Thyroid gland (tissue), 4 donors: ENCODE measurements around the gene PARD3. TPM values are rescaled to one million over a fixed set of nuclear protein-coding genes. Genes with fewer than 3 reads are reported as not detected.

Experiments
- DNase-seq, 2 donors: peaks; one replicate each; pipeline ENCODE4 v3.0.0-alpha.2; 2019
- H3K27ac ChIP-seq, 3 donors: fragments of 200-600 bp; sonication (generic); 1 replicate in 2 of 3; 2 replicates in 1 of 3; pipeline ENCODE4 v1.5.1; 2016 to 2019; ENCODE audit warnings: mild to moderate bottlenecking in 1 of 3, moderate library complexity in 1 of 3
- H3K27me3 ChIP-seq: fragments of 200-600 bp; sonication (generic); one replicate; pipeline ENCODE4 v1.5.1; 2019
- H3K36me3 ChIP-seq, 2 donors: fragments of 200-600 bp; sonication (generic); one replicate each; pipeline ENCODE4 v1.5.1; 2016 to 2019
- H3K4me1 ChIP-seq, 2 donors: fragments of 200-600 bp; sonication (generic); one replicate each; pipeline ENCODE4 v1.5.1; 2017 to 2019
- H3K4me3 ChIP-seq, 3 donors: fragments of 200-600 bp; sonication (generic); replicated peaks in 1 of 3; 1 replicate in 2 of 3; 2 replicates in 1 of 3; pipeline ENCODE4 v1.5.1; 2016; ENCODE audit warnings: mild to moderate bottlenecking in 1 of 3
- H3K9me3 ChIP-seq: fragments of 200-600 bp; sonication (generic); one replicate; pipeline ENCODE4 v1.5.1; 2017
- CTCF ChIP-seq, 6 experiments: fragments of 200-600 bp in 3 of 6; fragments of 450-650 bp in 3 of 6; sonication (generic) in 3 of 6; IDR thresholded peaks; one replicate each; pipeline ENCODE4 v1.5.1; 2016 to 2019; ENCODE audit warnings: antibody characterized with exemption in 6 of 6, mild to moderate bottlenecking in 2 of 6, inconsistent platforms in 1 of 6, moderate library complexity in 1 of 6
- POLR2A ChIP-seq, 2 donors: fragments of 450-650 bp; IDR thresholded peaks; one replicate each; pipeline ENCODE4 v1.6.1; 2017; ENCODE audit warnings: antibody characterized with exemption in 2 of 2, mild to moderate bottlenecking in 2 of 2, moderate library complexity in 1 of 2
- WGBS, 2 donors: methylation state at CpG; one replicate each; pipeline ENCODE4 v1.1.5; 2017; 5-methylcytosine and 5-hydroxymethylcytosine counted together
- intact Hi-C: fragments of 100-400 bp; cut with DNase I; formaldehyde crosslinking; loops from one replicate; pipeline ENCODE4 v1.15.1; 2023
- total RNA-seq, 4 donors: library from RNA; depleted of rRNA; stranded (reverse); fragments of >200 nt; gene quantifications; one replicate each; pipeline ENCODE4 v1.2.3, GENCODE V29; 2016

Gene PARD3
- total RNA-seq, 4 donors from 2014 or later, result 48.6 to 88.4 (median 57.7) TPM

- Histone ChIP-seq H3K4me1 (peaks cover 3 to 6% of the 10 kb centered on the region in 2 donors), H3K9me3 (no peaks in the 10 kb centered on the region), H3K27me3 (no peaks in the 10 kb centered on the region), H3K4me3 (no peak overlapping the region), H3K27ac (no peak overlapping the region), H3K36me3 (no peaks in the 10 kb centered on the region)
- TF ChIP-seq POLR2A (IDR thresholded peaks at IDR 0.05) (no peak), CTCF (IDR thresholded peaks at IDR 0.05) (no peak)
- intact Hi-C loops, result no loop called here
- WGBS, 2 donors, result 96 to 97% methylated on average over 9 of the region's 9 CpGs
- DNase-seq, result no peak
These were observed 726.8 kb downstream of the PARD3 start for GRCh38 chr10:34088208-34088794.

GRCh38 chr10:34087095-34087418, 728.0 kb downstream of the PARD3 start:
- WGBS, 2 donors, result 84 to 87% methylated on average over 3 of the region's 3 CpGs
- Histone ChIP-seq H3K27me3 (no peaks in the 10 kb centered on the region), H3K36me3 (no peaks in the 10 kb centered on the region), H3K4me3 (no peak overlapping the region), H3K9me3 (no peaks in the 10 kb centered on the region), H3K27ac (no peak overlapping the region), H3K4me1 (no peaks in the 10 kb centered on the region)
- TF ChIP-seq POLR2A (IDR thresholded peaks at IDR 0.05), result no peak
- no peak for TF ChIP-seq CTCF (IDR thresholded peaks at IDR 0.05)
- no peak for DNase-seq
- intact Hi-C loops, result no loop called here

GRCh38 chr10:34083567-34083966, 731.5 kb downstream of the PARD3 start:
- DNase-seq, result no peak
- H3K36me3 ChIP-seq, result no peaks in the 10 kb centered on the region
- intact Hi-C loops, result no loop called here
- 95 to 98% methylated on average over 2 of the region's 2 CpGs for WGBS, 2 donors
- H3K4me3 ChIP-seq, result no peak overlapping the region
- no peaks in the 10 kb centered on the region for H3K9me3 ChIP-seq
- TF ChIP-seq CTCF (IDR thresholded peaks at IDR 0.05) (no peak), POLR2A (IDR thresholded peaks at IDR 0.05) (no peak)
- no peaks in the 10 kb centered on the region for H3K4me1 ChIP-seq
- H3K27ac ChIP-seq, result no peak overlapping the region
- H3K27me3 ChIP-seq, result no peaks in the 10 kb centered on the region

- Histone ChIP-seq H3K9me3 (no peaks in the 10 kb centered on the region), H3K27me3 (no peaks in the 10 kb centered on the region), H3K27ac (no peak overlapping the region), H3K36me3 (no peaks in the 10 kb centered on the region), H3K4me1 (no peaks in the 10 kb centered on the region), H3K4me3 (no peak overlapping the region)
- WGBS, 2 donors, result 93 to 94% methylated on average over 11 of the region's 11 CpGs
- intact Hi-C loops, result no loop called here
- DNase-seq, result no peak
- TF ChIP-seq POLR2A (IDR thresholded peaks at IDR 0.05) (no peak), CTCF (IDR thresholded peaks at IDR 0.05) (no peak)
These were observed 733.1 kb downstream of the PARD3 start for GRCh38 chr10:34081948-34082347.

GRCh38 chr10:34081347-34081743, 733.8 kb downstream of the PARD3 start:
- no peaks in the 10 kb centered on the region for H3K9me3 ChIP-seq
- no peak for DNase-seq
- intact Hi-C loops, result no loop called here
- H3K36me3 ChIP-seq, result no peaks in the 10 kb centered on the region
- no peaks in the 10 kb centered on the region for H3K27me3 ChIP-seq
- no peak overlapping the region for H3K27ac ChIP-seq
- TF ChIP-seq POLR2A (IDR thresholded peaks at IDR 0.05), result no peak
- no peak for TF ChIP-seq CTCF (IDR thresholded peaks at IDR 0.05)
- 76 to 82% methylated on average over 6 of the region's 6 CpGs for WGBS, 2 donors
- H3K4me3 ChIP-seq, result no peak overlapping the region
- no peaks in the 10 kb centered on the region for H3K4me1 ChIP-seq
